ENCODE measurements around the gene PAXX. TPM values are rescaled to one million over a fixed set of nuclear protein-coding genes. Genes with fewer than 3 reads are reported as not detected.

Gene PAXX
- total and polyA plus RNA-seq, 9 of the 15 experiments (the other 6 are each of a cell fraction or from before 2014, with no cell fraction given) = 1.2 to 175 (median 38.5) TPM

- TF ChIP-seq PHF21A (IDR thresholded peaks at IDR 0.05; ENCODE audit: borderline replicate concordance, low read depth) (peak; percentile 92), ZNF197 (CRISPR knock-in tag; IDR thresholded peaks at IDR 0.05; ENCODE audit: low read depth) (no peak), ESRRB (CRISPR knock-in tag; IDR thresholded peaks at IDR 0.05; ENCODE audit: borderline replicate concordance) (no peak), DLX4 (CRISPR knock-in tag; IDR thresholded peaks at IDR 0.05) (no peak), CHCHD3 (CRISPR knock-in tag; IDR thresholded peaks at IDR 0.05) (no peak), ZNF408 (CRISPR knock-in tag; IDR thresholded peaks at IDR 0.05; ENCODE audit: low read depth) (no peak), NCOA6 (IDR thresholded peaks at IDR 0.05) (no peak), PHTF2 (CRISPR knock-in tag; IDR thresholded peaks at IDR 0.05) (no peak), ZNF316 (IDR thresholded peaks at IDR 0.05) (no peak), AFF1 (IDR thresholded peaks at IDR 0.05; ENCODE audit: low read depth in 1 of 2, partially characterized antibody in 2 of 2) (no peak), ZNF384 (IDR thresholded peaks at IDR 0.05; ENCODE audit: low read depth, low read length) (no peak), STAT5A (IDR thresholded peaks at IDR 0.05; ENCODE audit: borderline replicate concordance, low read length) (no peak), SAFB (IDR thresholded peaks at IDR 0.05; ENCODE audit: borderline replicate concordance, low read depth, low read length) (no peak), ZSCAN29 (IDR thresholded peaks at IDR 0.05) (no peak), ZNF395 (CRISPR knock-in tag; IDR thresholded peaks at IDR 0.05) (0 out of 2 replicates have a peak, but pooled peaks have one; percentile 21), KLF10 (CRISPR knock-in tag; IDR thresholded peaks at IDR 0.05) (no peak), ZKSCAN1 (IDR thresholded peaks at IDR 0.05; ENCODE audit: low read depth, low read length) (0 out of 2 replicates have a peak, but pooled peaks have one; percentile 28), U2AF1 (optimal IDR thresholded peaks at IDR 0.05; ENCODE audit: low read depth, low read length) (no peak), CXXC5 (CRISPR knock-in tag; IDR thresholded peaks at IDR 0.05) (peak; percentile 76)
These were observed 42.2 kb upstream of the PAXX start (continued) for GRCh38 chr9:136949817-136950655.

Data from K562 (cell line).